K562 (cell line): ENCODE results near the gene MKNK2. TPM values are rescaled to one million over a fixed set of nuclear protein-coding genes. Genes with fewer than 3 reads are reported as not detected.

Experiments used
- CEBPG ChIP-seq, 3 experiments: fragments of 200-800 bp in 1 of 3; sonication (Bioruptor generic) in 1 of 3; sonication (generic) in 1 of 3; formaldehyde crosslinking in 1 of 3; IDR thresholded peaks in 2 of 3; conservative IDR thresholded peaks in 1 of 3; 2 replicates each; pipeline versions ENCODE4 v1.6.1 to v1.8.0; 2016 to 2022; ENCODE audit warnings: missing compliant biosample characterization in 2 of 3, missing genetic modification characterization in 2 of 3, mild to moderate bottlenecking in 1 of 3, missing genetic modification reagents in 1 of 3
- CHD2 ChIP-seq: IDR thresholded peaks from 2 replicates; pipeline ENCODE4 v1.6.1; 2011; ENCODE audit warnings: low read depth, low read length
- HDAC6 ChIP-seq: IDR thresholded peaks from 2 replicates; pipeline ENCODE4 v1.6.1; 2012; ENCODE audit warnings: low read depth, mild to moderate bottlenecking, control low read depth, inconsistent platforms, low read length, moderate library complexity
- MLLT1 ChIP-seq, 2 experiments: fragments of 450-650 bp; IDR thresholded peaks; 2 replicates each; pipeline ENCODE4 v1.6.1; 2016
- MTA1 ChIP-seq: fragments of 450-650 bp; IDR thresholded peaks from 2 replicates; pipeline ENCODE4 v1.6.1; 2017; ENCODE audit warnings: borderline replicate concordance
- MYNN ChIP-seq, 2 experiments: sonication (generic); formaldehyde crosslinking in 1 of 2; IDR thresholded peaks; 2 replicates each; pipeline versions ENCODE4 v1.5.0 to v1.6.1; 2016 to 2020; ENCODE audit warnings: antibody characterized with exemption in 1 of 2, missing genetic modification reagents in 1 of 2
- NFXL1 ChIP-seq: fragments of 450-650 bp; formaldehyde crosslinking; IDR thresholded peaks from 2 replicates; pipeline ENCODE4 v1.4.0; 2021; ENCODE audit warnings: mild to moderate bottlenecking
- NUFIP1 ChIP-seq: fragments of 450-650 bp; IDR thresholded peaks from 2 replicates; pipeline ENCODE4 v1.6.1; 2018; ENCODE audit not compliant: partially characterized antibody
- SETDB1 ChIP-seq: IDR thresholded peaks from one replicate; pipeline ENCODE4 v1.6.1; 2012; ENCODE audit warnings: low read length, control low read depth, inconsistent platforms
- SNAPC5 ChIP-seq: fragments of 250-450 bp; sonication (Bioruptor Pico); IDR thresholded peaks from 2 replicates; pipeline ENCODE4 v1.8.0; 2021; ENCODE audit warnings: moderate library complexity, mild to moderate bottlenecking, inconsistent platforms
- TAF15 ChIP-seq: fragments of 200-400 bp; formaldehyde crosslinking; IDR thresholded peaks from 2 replicates; pipeline ENCODE4 v1.6.1; 2017; ENCODE audit warnings: mild to moderate bottlenecking, low read depth, low read length, moderate library complexity
- TBP ChIP-seq: optimal IDR thresholded peaks from 2 replicates; pipeline ENCODE3; 2011; ENCODE audit warnings: low read depth, low read length, improper control_type of control experiment
- TEAD4 ChIP-seq, 2 experiments: sonication (generic) in 1 of 2; formaldehyde crosslinking in 1 of 2; IDR thresholded peaks; 2 replicates each; pipeline versions ENCODE4 v1.6.1 to v1.8.0; 2012 to 2022; ENCODE audit warnings: borderline replicate concordance in 1 of 2, inconsistent platforms in 1 of 2, low read length in 1 of 2, mild to moderate bottlenecking in 1 of 2, missing genetic modification reagents in 1 of 2
- USF1 ChIP-seq: sonication (generic); formaldehyde crosslinking; IDR thresholded peaks from 2 replicates; pipeline ENCODE4 v1.9.0; 2022; ENCODE audit warnings: mild to moderate bottlenecking, missing genetic modification reagents
- WHSC1 ChIP-seq: IDR thresholded peaks from one replicate; pipeline ENCODE4 v1.6.1; 2012; ENCODE audit warnings: low read length, control low read depth, inconsistent platforms
- ZBTB1 ChIP-seq: sonication (generic); formaldehyde crosslinking; IDR thresholded peaks from 2 replicates; pipeline ENCODE4 v1.8.1; 2023; ENCODE audit warnings: missing genetic modification reagents, low read depth, mild to moderate bottlenecking, borderline replicate concordance
- ZNF12 ChIP-seq: sonication (generic); formaldehyde crosslinking; IDR thresholded peaks from 2 replicates; pipeline ENCODE4 v1.4.0; 2020; ENCODE audit warnings: mild to moderate bottlenecking, missing genetic modification reagents
- ZNF384 ChIP-seq: IDR thresholded peaks from 2 replicates; pipeline ENCODE4 v1.6.1; 2012; ENCODE audit warnings: low read depth, low read length, improper control_type of control experiment
- ZNF395 ChIP-seq: fragments of 200-800 bp; sonication (Bioruptor generic); IDR thresholded peaks from 2 replicates; pipeline ENCODE4 v1.6.1; 2017; ENCODE audit warnings: missing genetic modification characterization, missing compliant biosample characterization
- ZNF655 ChIP-seq: fragments of 250-450 bp; sonication (Bioruptor Pico); IDR thresholded peaks from 2 replicates; pipeline ENCODE4 v1.5.0; 2021
- ZNF699 ChIP-seq: fragments of 250-450 bp; sonication (Bioruptor Pico); IDR thresholded peaks from 2 replicates; pipeline ENCODE4 v1.8.0; 2021; ENCODE audit warnings: mild to moderate bottlenecking, moderate library complexity; ENCODE audit not compliant: insufficient replicate concordance
- ZNF830 ChIP-seq: fragments of 250-450 bp; sonication (Bioruptor Pico); IDR thresholded peaks from 2 replicates; pipeline ENCODE4 v1.5.0; 2021; ENCODE audit warnings: mild to moderate bottlenecking
- polyA plus RNA-seq, 8 experiments: library from polyadenylated mRNA; depleted of rRNA in 4 of 8; stranded (reverse) in 5 of 8; unstranded in 3 of 8; fragments of >200 nt; fragmentation: Nextera tagmentation in 2 of 8; fragmentation: Illumina TruSeq in 1 of 8; extraction: Ambion mirVana in 2 of 8; extraction: Trizol in 1 of 8; gene quantifications; 2 replicates each; pipeline versions ENCODE4 v1.2.1 to v1.2.3, GENCODE V29; 2011 to 2014; ENCODE audit warnings: inconsistent platforms in 1 of 8, missing spikeins in 1 of 8
- total RNA-seq, 7 experiments: library from RNA; depleted of rRNA in 6 of 7; stranded (reverse); fragments of >200 nt in 6 of 7; fragmentation: Illumina TruSeq in 2 of 7; extraction: Trizol in 2 of 7; gene quantifications; 2 replicates each; pipeline versions ENCODE4 v1.2.1 to v1.2.3, GENCODE V29; 2011 to 2021; ENCODE audit warnings: low replicate concordance in 1 of 7

Gene MKNK2
- total and polyA plus RNA-seq, 9 of the 15 experiments (the other 6 are each of a cell fraction or from before 2014, with no cell fraction given), result 5.1 to 191 (median 51.9) TPM

GRCh38 chr19:2034729-2035589, 16.1 kb downstream of the MKNK2 start (continued):
- TF ChIP-seq TEAD4 (IDR thresholded peaks at IDR 0.05; ENCODE audit: low read length) (no peak; the same call in 1 of the 2 replicates), TEAD4 (CRISPR knock-in tag; IDR thresholded peaks at IDR 0.05; ENCODE audit: borderline replicate concordance) (no peak), MTA1 (no peak), ZBTB1 (CRISPR knock-in tag) (no peak), TBP (no peak), MLLT1 (IDR thresholded peaks at IDR 0.05) (0 out of 4 replicates have a peak, but pooled peaks of 1 of the 2 experiments have one; percentile 40), CEBPG (CRISPR knock-in tag; IDR thresholded peaks at IDR 0.05) (0 out of 2 replicates have a peak, but pooled peaks have one; percentile 18), CEBPG (tag; conservative IDR thresholded peaks at IDR 0.05 in 1 of 2, IDR thresholded peaks at IDR 0.05 in 1 of 2) (no peak), WHSC1 (no peak), ZNF699 (CRISPR knock-in tag) (no peak), NFXL1 (CRISPR knock-in tag) (no peak), CHD2 (peak; percentile 67), HDAC6 (no peak), SNAPC5 (no peak), SETDB1 (no peak), ZNF655 (CRISPR knock-in tag) (no peak), ZNF12 (CRISPR knock-in tag) (no peak), NUFIP1 (no peak), MYNN (IDR thresholded peaks at IDR 0.05) (no peak), MYNN (CRISPR knock-in tag; IDR thresholded peaks at IDR 0.05) (no peak), ZNF830 (CRISPR knock-in tag) (no peak), USF1 (no peak), ZNF395 (no peak), ZNF384 (no peak), TAF15 (no peak)
